ENCODE measurements around the gene STK38L.

STK38L gene

GRCh38 chr12:27243804-27244688 is at the start of gene STK38L:
STK38L (plus strand) TSS chr12:27244286; CDS start chr12:27297721, 53,435 bp downstream.
- Histone ChIP-seq H3K79me2 (ENCODE audit: insufficient read depth, low read length) (peaks cover 5% of the 10 kb centered on the region; the same call in 1 of the 2 replicates), H3K4me2 (ENCODE audit: insufficient read depth, low read length) (peak within 1 kb of the TSS; percentile 89), H3K9me3 (ENCODE audit: insufficient read depth, low read length, severe bottlenecking) (no peaks in the 10 kb centered on the region), H3K4me3 (ENCODE audit: low read depth in 1 of 2, low read length in 2 of 2) (peak within 1 kb of the TSS; percentile 51 to 73), H3K9ac (ENCODE audit: low read depth, low read length) (peak within 1 kb of the TSS; percentile 69), H3K36me3 (ENCODE audit: insufficient read depth, low read length) (no peaks in the 10 kb centered on the region), H3K4me1 (ENCODE audit: insufficient read depth, low read length) (peaks cover 26% of the 10 kb centered on the region), H3K27me3 (ENCODE audit: insufficient read depth, low read length, poor library complexity) (no peaks in the 10 kb centered on the region), H4K20me1 (ENCODE audit: insufficient read depth, low read length) (no peaks in the 10 kb centered on the region), H3K27ac (ENCODE audit: low read length) (peak within 1 kb of the TSS; percentile 63), H2AFZ (ENCODE audit: low read depth, low read length) (peak within 1 kb of the TSS; percentile 95)
- TF ChIP-seq CTCF (IDR thresholded peaks at IDR 0.05; ENCODE audit: borderline replicate concordance, extremely low read depth, low read length, poor library complexity, severe bottlenecking) (peak; percentile 13), EZH2 (IDR thresholded peaks at IDR 0.05; ENCODE audit: borderline replicate concordance, low read depth, low read length, severe bottlenecking) (no peak)
- peak; percentile 96 for DNase-seq
- ATAC-seq (ENCODE audit: insufficient read depth, low read depth) = peak; percentile 98

- H3K27me3 ChIP-seq (ENCODE audit: insufficient read depth, low read length, poor library complexity) = no peaks in the 10 kb centered on the region
- no peaks in the 10 kb centered on the region for H3K36me3 ChIP-seq (ENCODE audit: insufficient read depth, low read length)
- H2AFZ ChIP-seq (ENCODE audit: low read depth, low read length) = no peak overlapping the region
- no peaks in the 10 kb centered on the region for H3K4me1 ChIP-seq (ENCODE audit: insufficient read depth, low read length)
- no peaks in the 10 kb centered on the region for H4K20me1 ChIP-seq (ENCODE audit: insufficient read depth, low read length)
- no peaks in the 10 kb centered on the region for H3K79me2 ChIP-seq (ENCODE audit: insufficient read depth, low read length)
- H3K4me2 ChIP-seq (ENCODE audit: insufficient read depth, low read length) = no peak overlapping the region
- H3K4me3 ChIP-seq (ENCODE audit: low read depth in 1 of 2, low read length in 2 of 2) = no peak overlapping the region
- ATAC-seq (ENCODE audit: insufficient read depth, low read depth) = no peak
- TF ChIP-seq EZH2 (IDR thresholded peaks at IDR 0.05; ENCODE audit: borderline replicate concordance, low read depth, low read length, severe bottlenecking) = no peak
- TF ChIP-seq CTCF (IDR thresholded peaks at IDR 0.05; ENCODE audit: borderline replicate concordance, extremely low read depth, low read length, poor library complexity, severe bottlenecking) = no peak
- no peak overlapping the region for H3K9ac ChIP-seq (ENCODE audit: low read depth, low read length)
- no peak for DNase-seq
- H3K9me3 ChIP-seq (ENCODE audit: insufficient read depth, low read length, severe bottlenecking) = no peaks in the 10 kb centered on the region
- no peak overlapping the region for H3K27ac ChIP-seq (ENCODE audit: low read length)
These were observed 49.4 kb upstream of the STK38L start for GRCh38 chr12:27194644-27195043.

- no peak for DNase-seq
- Histone ChIP-seq H3K4me3 (ENCODE audit: low read depth in 1 of 2, low read length in 2 of 2) (no peak overlapping the region), H4K20me1 (ENCODE audit: insufficient read depth, low read length) (no peaks in the 10 kb centered on the region), H3K4me2 (ENCODE audit: insufficient read depth, low read length) (no peak overlapping the region), H3K27me3 (ENCODE audit: insufficient read depth, low read length, poor library complexity) (no peaks in the 10 kb centered on the region), H3K4me1 (ENCODE audit: insufficient read depth, low read length) (no peaks in the 10 kb centered on the region), H3K36me3 (ENCODE audit: insufficient read depth, low read length) (no peaks in the 10 kb centered on the region), H3K9me3 (ENCODE audit: insufficient read depth, low read length, severe bottlenecking) (no peaks in the 10 kb centered on the region), H3K9ac (ENCODE audit: low read depth, low read length) (no peak overlapping the region), H3K27ac (ENCODE audit: low read length) (no peak overlapping the region), H2AFZ (ENCODE audit: low read depth, low read length) (no peak overlapping the region), H3K79me2 (ENCODE audit: insufficient read depth, low read length) (no peaks in the 10 kb centered on the region)
- no peak for TF ChIP-seq EZH2 (IDR thresholded peaks at IDR 0.05; ENCODE audit: borderline replicate concordance, low read depth, low read length, severe bottlenecking)
- TF ChIP-seq CTCF (IDR thresholded peaks at IDR 0.05; ENCODE audit: borderline replicate concordance, extremely low read depth, low read length, poor library complexity, severe bottlenecking) = no peak
- ATAC-seq (ENCODE audit: insufficient read depth, low read depth) = no peak
These were observed 46.0 kb upstream of the STK38L start for GRCh38 chr12:27198036-27198435.
